Neutrophil (primary cell): ENCODE measurements around the gene ZNF423.

Source experiments
- H3K27ac ChIP-seq: fragments of 200-600 bp; sonication (generic); 2 replicates; pipeline ENCODE4 v1.5.1; 2016; ENCODE audit warnings: mild to moderate bottlenecking, moderate library complexity
- H3K27me3 ChIP-seq: fragments of 200-600 bp; sonication (generic); 2 replicates; pipeline ENCODE4 v1.6.0; 2016; ENCODE audit warnings: mild to moderate bottlenecking
- H3K36me3 ChIP-seq: fragments of 200-600 bp; sonication (generic); 2 replicates; pipeline ENCODE4 v1.5.1; 2017
- H3K4me1 ChIP-seq, 2 experiments: fragments of 200-600 bp in 1 of 2; sonication (generic) in 1 of 2; 1 replicate in 1 of 2; 2 replicates in 1 of 2; pipeline versions ENCODE4 v1.5.1 to v1.6.1; 2013 to 2016; ENCODE audit warnings: low read depth in 1 of 2, low read length in 1 of 2, mild to moderate bottlenecking in 1 of 2, moderate library complexity in 1 of 2; ENCODE audit not compliant: control insufficient read depth in 1 of 2, insufficient read depth in 1 of 2
- H3K4me3 ChIP-seq, 2 experiments: fragments of 200-600 bp in 1 of 2; sonication (generic) in 1 of 2; 1 replicate in 1 of 2; 2 replicates in 1 of 2; pipeline ENCODE4 v1.5.1; 2013 to 2016; ENCODE audit warnings: low read depth in 1 of 2, low read length in 1 of 2, mild to moderate bottlenecking in 1 of 2, moderate library complexity in 1 of 2
- H3K9me3 ChIP-seq: fragments of 200-600 bp; sonication (generic); 2 replicates; pipeline ENCODE4 v1.5.1; 2016
- CTCF ChIP-seq: fragments of 200-600 bp; sonication (generic); IDR thresholded peaks from 2 replicates; pipeline ENCODE4 v1.5.1; 2016; ENCODE audit warnings: antibody characterized with exemption

ZNF423 gene

GRCh38 chr16:49625311-49626065, 230.4 kb downstream of the ZNF423 start:
- H3K4me1 ChIP-seq = no peaks in the 10 kb centered on the region
- H3K36me3 ChIP-seq = no peaks in the 10 kb centered on the region
- no peaks in the 10 kb centered on the region for H3K9me3 ChIP-seq
- no peak overlapping the region for H3K27ac ChIP-seq
- H3K27me3 ChIP-seq = no peaks in the 10 kb centered on the region
- no peak for TF ChIP-seq CTCF
- H3K4me3 ChIP-seq = no peak overlapping the region

GRCh38 chr16:49623501-49624266, 232.2 kb downstream of the ZNF423 start:
- TF ChIP-seq CTCF = no peak
- no peaks in the 10 kb centered on the region for H3K9me3 ChIP-seq

GRCh38 chr16:49622421-49623402, 233.2 kb downstream of the ZNF423 start:
- H3K9me3 ChIP-seq = no peaks in the 10 kb centered on the region
- H3K4me1 ChIP-seq = no peaks in the 10 kb centered on the region
- H3K36me3 ChIP-seq = no peaks in the 10 kb centered on the region
- no peaks in the 10 kb centered on the region for H3K27me3 ChIP-seq
- TF ChIP-seq CTCF = no peak
- no peak overlapping the region for H3K4me3 ChIP-seq
- H3K27ac ChIP-seq = no peak overlapping the region

More at GRCh38 chr16:49623501-49624266, 232.2 kb downstream of the ZNF423 start:
- H3K27ac ChIP-seq = no peak overlapping the region
- H3K36me3 ChIP-seq = no peaks in the 10 kb centered on the region
- H3K4me1 ChIP-seq = no peaks in the 10 kb centered on the region
- no peak overlapping the region for H3K4me3 ChIP-seq
- H3K27me3 ChIP-seq = no peaks in the 10 kb centered on the region

- Histone ChIP-seq H3K27ac (no peak overlapping the region), H3K4me1 (no peaks in the 10 kb centered on the region), H3K9me3 (no peaks in the 10 kb centered on the region), H3K36me3 (no peaks in the 10 kb centered on the region), H3K4me3 (no peak overlapping the region), H3K27me3 (no peaks in the 10 kb centered on the region)
- TF ChIP-seq CTCF = no peak
These were observed 233.9 kb downstream of the ZNF423 start for GRCh38 chr16:49622084-49622390.

- no peak for TF ChIP-seq CTCF
- no peaks in the 10 kb centered on the region for H3K36me3 ChIP-seq
- no peak overlapping the region for H3K4me3 ChIP-seq
- H3K27me3 ChIP-seq = no peaks in the 10 kb centered on the region
- H3K4me1 ChIP-seq = no peaks in the 10 kb centered on the region
- no peaks in the 10 kb centered on the region for H3K9me3 ChIP-seq
- H3K27ac ChIP-seq = no peak overlapping the region
These were observed 234.4 kb downstream of the ZNF423 start for GRCh38 chr16:49621241-49622083.
